ENCODE measurements around the gene MAML3. TPM values are rescaled to one million over a fixed set of nuclear protein-coding genes. Genes with fewer than 3 reads are reported as not detected.

Gene MAML3
- total RNA-seq, 1 experiment from 2014 or later: 12.1 TPM

GRCh38 chr4:139813881-139814280 lies 340.1 kb downstream of the MAML3 start:
- POLR2A ChIA-PET: no interaction called here
- TF ChIP-seq CTCF (IDR thresholded peaks at IDR 0.05; ENCODE audit: insufficient read depth in 1 of 2, low read depth in 1 of 2, low read length in 1 of 2, severe bottlenecking in 1 of 2, unreplicated experiment in 1 of 2): no peak
- peaks cover 10% of the 10 kb centered on the region for H3K4me1 ChIP-seq
- H3K4me1 Mint-ChIP-seq (ENCODE audit: low read depth, unreplicated experiment): peaks cover 24% of the 10 kb centered on the region
- H3K4me3 Mint-ChIP-seq (ENCODE audit: unreplicated experiment): no peak overlapping the region
- BruUV-seq (replicated peaks): no TSS peak
- intact Hi-C loops (cut with micrococcal nuclease; ENCODE audit: unreplicated experiment): no loop called here
- no peak overlapping the region for H3K27ac Mint-ChIP-seq (ENCODE audit: unreplicated experiment)
- no peaks in the 10 kb centered on the region for H3K36me3 Mint-ChIP-seq (ENCODE audit: insufficient read depth, unreplicated experiment)
- no peak for DNase-seq
- CTCF ChIA-PET: no interaction called here
- peaks cover 15% of the 10 kb centered on the region for H3K9me3 ChIP-seq
- no peak overlapping the region for H3K4me3 ChIP-seq (ENCODE audit: low read depth, low read length)
- H3K9me3 Mint-ChIP-seq (ENCODE audit: unreplicated experiment): no peaks in the 10 kb centered on the region
- no peaks in the 10 kb centered on the region for H3K27me3 ChIP-seq (replicated peaks; ENCODE audit: control insufficient read depth, insufficient read depth, low read length)
- no peaks in the 10 kb centered on the region for H3K27me3 Mint-ChIP-seq (ENCODE audit: insufficient read depth, unreplicated experiment)
- no peaks in the 10 kb centered on the region for H3K36me3 ChIP-seq (ENCODE audit: control insufficient read depth, insufficient read depth, low read length)

- Histone ChIP-seq H3K27me3 (replicated peaks; ENCODE audit: control insufficient read depth, insufficient read depth, low read length) (no peaks in the 10 kb centered on the region), H3K36me3 (ENCODE audit: control insufficient read depth, insufficient read depth, low read length) (no peaks in the 10 kb centered on the region), H3K4me1 (peaks cover 24% of the 10 kb centered on the region), H3K9me3 (peaks cover 15% of the 10 kb centered on the region), H3K4me3 (ENCODE audit: low read depth, low read length) (no peak overlapping the region)
- no peaks in the 10 kb centered on the region for H3K27me3 Mint-ChIP-seq (ENCODE audit: insufficient read depth, unreplicated experiment)
- POLR2A ChIA-PET: no interaction called here
- H3K36me3 Mint-ChIP-seq (ENCODE audit: insufficient read depth, unreplicated experiment): no peaks in the 10 kb centered on the region
- no peaks in the 10 kb centered on the region for H3K9me3 Mint-ChIP-seq (ENCODE audit: unreplicated experiment)
- H3K27ac Mint-ChIP-seq (ENCODE audit: unreplicated experiment): no peak overlapping the region
- CTCF ChIA-PET: no interaction called here
- TF ChIP-seq CTCF (IDR thresholded peaks at IDR 0.05; ENCODE audit: insufficient read depth in 1 of 2, low read depth in 1 of 2, low read length in 1 of 2, severe bottlenecking in 1 of 2, unreplicated experiment in 1 of 2): no peak
- DNase-seq: no peak
- intact Hi-C loops (cut with micrococcal nuclease; ENCODE audit: unreplicated experiment): no loop called here
- H3K4me3 Mint-ChIP-seq (ENCODE audit: unreplicated experiment): no peak overlapping the region
- BruUV-seq (replicated peaks): no TSS peak
- peaks cover 28% of the 10 kb centered on the region for H3K4me1 Mint-ChIP-seq (ENCODE audit: low read depth, unreplicated experiment)
Observed at GRCh38 chr4:139810710-139811109, 343.3 kb downstream of the MAML3 start.

- intact Hi-C loops (cut with micrococcal nuclease; ENCODE audit: unreplicated experiment): loop anchor here (1.0 to 5.0 kb wide), 2 partner anchors 33 to 44 kb away; no protein-coding TSS in a partner anchor
- CTCF ChIA-PET: no interaction called here
Observed at GRCh38 chr4:139809757-139810140, 344.2 kb downstream of the MAML3 start.

More at GRCh38 chr4:139809757-139810140, 344.2 kb downstream of the MAML3 start:
- BruUV-seq (replicated peaks): no TSS peak
- H3K27me3 ChIP-seq (replicated peaks; ENCODE audit: control insufficient read depth, insufficient read depth, low read length): no peaks in the 10 kb centered on the region
- no peak for TF ChIP-seq CTCF (IDR thresholded peaks at IDR 0.05; ENCODE audit: insufficient read depth in 1 of 2, low read depth in 1 of 2, low read length in 1 of 2, severe bottlenecking in 1 of 2, unreplicated experiment in 1 of 2)
- Mint-ChIP-seq H3K27me3 (ENCODE audit: insufficient read depth, unreplicated experiment) (no peaks in the 10 kb centered on the region), H3K4me3 (ENCODE audit: unreplicated experiment) (peak overlapping the region; percentile 14), H3K36me3 (ENCODE audit: insufficient read depth, unreplicated experiment) (no peaks in the 10 kb centered on the region), H3K27ac (ENCODE audit: unreplicated experiment) (peak overlapping the region; percentile 27), H3K4me1 (ENCODE audit: low read depth, unreplicated experiment) (peaks cover 28% of the 10 kb centered on the region), H3K9me3 (ENCODE audit: unreplicated experiment) (no peaks in the 10 kb centered on the region)
- H3K4me1 ChIP-seq: peaks cover 24% of the 10 kb centered on the region
- peaks cover 15% of the 10 kb centered on the region for H3K9me3 ChIP-seq
- POLR2A ChIA-PET: interaction anchor here (0.6 kb wide), 1 partner anchor 299 kb away, joined by 3 read pairs; no protein-coding TSS in a partner anchor
- no peak overlapping the region for H3K4me3 ChIP-seq (ENCODE audit: low read depth, low read length)
- no peaks in the 10 kb centered on the region for H3K36me3 ChIP-seq (ENCODE audit: control insufficient read depth, insufficient read depth, low read length)
- no peak for DNase-seq

All from Caco-2 (cell line).